COLO829 (cell line): ENCODE results near the gene PTH1R.
"Not testable (repeated sequence)": the region's sequence is repeated elsewhere in the genome, so short reads cannot be mapped to it uniquely, and the experiment has no call there.

ENCODE experiments used
- DNase-seq: peaks from one replicate; pipeline ENCODE4 v3.0.0; 2012; ENCODE audit warnings: low spot score

The PTH1R gene

DNA sequence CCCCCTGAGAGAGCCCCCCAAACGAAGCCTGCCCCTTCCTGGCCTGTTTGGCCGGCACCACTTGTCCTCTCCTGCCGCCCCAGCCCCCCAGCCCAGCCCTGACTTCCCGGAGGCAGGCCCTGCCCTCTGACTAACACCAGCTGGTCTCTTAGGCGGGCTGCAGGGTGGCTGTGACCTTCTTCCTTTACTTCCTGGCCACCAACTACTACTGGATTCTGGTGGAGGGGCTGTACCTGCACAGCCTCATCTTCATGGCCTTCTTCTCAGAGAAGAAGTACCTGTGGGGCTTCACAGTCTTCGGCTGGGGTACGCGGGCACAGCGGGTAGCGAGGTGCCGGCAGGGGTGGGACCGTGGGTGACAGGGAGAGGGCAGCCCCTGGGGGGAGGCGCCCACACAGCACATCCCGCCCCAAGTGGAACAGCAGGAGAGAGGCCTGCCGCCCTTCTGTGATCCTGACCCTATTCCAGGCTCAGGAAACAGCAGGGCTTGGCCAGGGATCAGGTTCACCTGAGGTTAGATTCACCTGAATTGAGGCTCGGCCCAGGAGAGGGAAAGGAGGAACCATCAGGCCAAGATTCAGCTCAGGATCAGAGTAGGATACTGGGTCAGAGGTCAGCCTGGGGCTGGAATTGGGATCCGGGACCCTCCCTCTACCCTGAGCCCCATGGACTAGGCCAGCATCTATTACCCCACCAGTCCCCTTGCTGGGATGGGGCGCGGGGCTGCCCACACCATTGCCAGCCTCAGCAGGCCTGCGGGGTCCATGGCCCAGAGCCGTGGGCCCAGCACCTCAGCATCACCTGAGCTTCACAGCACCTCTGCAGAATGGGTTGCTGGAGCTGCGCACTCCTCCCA lies 21.9 kb downstream of the PTH1R start:
- no peak for DNase-seq

DNA sequence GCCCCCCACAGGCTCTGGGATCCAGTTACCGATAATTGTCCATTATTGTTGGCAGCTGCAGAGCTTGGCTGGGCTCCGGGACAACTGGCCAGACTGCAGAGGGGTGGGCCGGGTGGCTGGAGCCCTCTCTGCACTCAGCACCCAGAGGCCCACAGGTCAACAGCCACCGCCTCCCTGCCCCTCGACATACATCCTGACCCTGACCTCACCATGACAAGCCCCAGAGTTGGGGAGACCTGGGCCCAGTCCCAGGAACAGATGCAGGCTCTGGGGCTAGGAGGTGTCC lies 22.4 kb downstream of the PTH1R start:
- DNase-seq: no peak

DNA sequence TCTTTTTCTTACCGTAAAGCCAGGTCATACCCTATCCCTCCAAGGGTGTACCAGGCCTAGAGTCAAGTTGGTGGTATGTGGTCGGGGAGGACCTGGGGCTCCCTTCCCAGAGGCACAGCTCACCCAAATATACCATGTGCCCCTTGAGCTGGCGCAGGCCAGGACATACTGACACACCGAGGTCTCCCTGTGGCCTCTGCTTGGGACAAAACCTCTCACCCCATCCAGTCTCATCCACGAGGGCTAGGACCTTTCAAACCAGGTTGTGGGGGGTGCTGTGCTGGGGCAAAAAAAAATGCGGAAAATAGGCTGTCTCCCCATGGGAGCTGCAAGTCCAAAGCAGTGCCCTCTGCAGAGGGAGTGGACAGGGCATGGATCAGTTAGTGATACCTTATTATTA lies 22.8 kb downstream of the PTH1R start:
- DNase-seq: no peak

DNA sequence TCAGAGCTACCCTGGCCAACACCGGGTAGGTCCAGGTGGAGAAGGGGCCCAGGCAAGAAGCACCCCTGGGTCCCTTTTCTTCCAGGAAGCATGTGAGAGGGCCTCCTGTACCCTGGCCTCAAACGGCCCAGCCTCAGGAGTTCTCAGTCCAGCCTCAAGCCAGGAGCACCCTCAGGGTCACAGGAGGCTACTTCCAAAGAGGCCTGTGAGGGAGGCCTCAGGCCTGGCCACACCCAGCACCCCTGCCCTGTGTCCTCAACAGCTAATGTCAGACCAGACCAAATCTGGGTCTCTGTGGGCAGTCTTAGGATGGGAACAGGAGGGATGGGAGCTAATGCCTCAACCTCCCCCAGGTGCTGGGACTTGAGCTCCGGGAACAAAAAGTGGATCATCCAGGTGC lies 23.5 kb downstream of the PTH1R start:
- DNase-seq: no peak

DNA sequence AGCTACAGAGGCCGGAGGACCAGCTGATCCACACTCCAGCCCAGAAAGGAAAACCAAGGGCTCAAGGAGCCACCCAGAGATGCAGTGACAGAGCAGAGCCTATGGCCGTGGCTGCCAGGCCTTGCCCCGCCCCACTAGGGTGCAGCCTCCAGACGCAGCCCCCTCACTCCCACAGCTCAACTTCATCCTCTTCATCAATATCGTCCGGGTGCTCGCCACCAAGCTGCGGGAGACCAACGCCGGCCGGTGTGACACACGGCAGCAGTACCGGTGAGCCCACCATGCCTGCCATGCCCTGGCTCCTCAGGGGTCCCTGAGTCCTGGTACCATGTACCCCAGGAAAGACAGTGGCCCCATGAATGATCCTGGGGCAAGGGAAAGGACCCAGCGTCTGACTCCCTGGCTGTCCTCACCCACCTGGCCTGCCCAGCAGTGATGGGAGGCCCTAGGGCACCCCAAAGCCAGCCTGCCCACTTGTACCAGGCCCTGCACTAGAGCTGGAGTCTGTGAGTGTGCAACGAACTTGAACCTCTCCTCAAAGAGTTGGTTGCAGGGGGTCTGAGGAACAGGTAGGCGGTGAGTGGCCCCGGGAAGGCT lies 24.2 kb downstream of the PTH1R start:
- DNase-seq: no peak

DNA sequence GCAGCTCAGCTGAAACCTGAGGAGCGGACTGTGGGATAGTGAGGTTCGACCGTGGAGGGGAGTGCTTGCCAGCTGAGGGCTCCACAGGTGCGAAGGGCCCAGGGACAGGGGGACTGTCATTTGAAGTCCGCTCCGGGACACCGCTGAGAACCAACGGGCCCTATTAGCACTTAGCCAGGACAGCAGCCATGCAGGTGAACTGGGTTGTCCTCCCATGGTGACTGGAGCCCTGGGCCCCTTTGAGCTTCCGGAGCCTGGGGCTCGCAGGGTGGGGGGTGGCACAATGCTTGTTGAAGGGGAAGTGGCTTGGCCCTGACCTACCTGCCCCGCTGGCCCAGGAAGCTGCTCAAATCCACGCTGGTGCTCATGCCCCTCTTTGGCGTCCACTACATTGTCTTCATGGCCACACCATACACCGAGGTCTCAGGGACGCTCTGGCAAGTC lies 24.7 kb downstream of the PTH1R start:
- no peak for DNase-seq

DNA sequence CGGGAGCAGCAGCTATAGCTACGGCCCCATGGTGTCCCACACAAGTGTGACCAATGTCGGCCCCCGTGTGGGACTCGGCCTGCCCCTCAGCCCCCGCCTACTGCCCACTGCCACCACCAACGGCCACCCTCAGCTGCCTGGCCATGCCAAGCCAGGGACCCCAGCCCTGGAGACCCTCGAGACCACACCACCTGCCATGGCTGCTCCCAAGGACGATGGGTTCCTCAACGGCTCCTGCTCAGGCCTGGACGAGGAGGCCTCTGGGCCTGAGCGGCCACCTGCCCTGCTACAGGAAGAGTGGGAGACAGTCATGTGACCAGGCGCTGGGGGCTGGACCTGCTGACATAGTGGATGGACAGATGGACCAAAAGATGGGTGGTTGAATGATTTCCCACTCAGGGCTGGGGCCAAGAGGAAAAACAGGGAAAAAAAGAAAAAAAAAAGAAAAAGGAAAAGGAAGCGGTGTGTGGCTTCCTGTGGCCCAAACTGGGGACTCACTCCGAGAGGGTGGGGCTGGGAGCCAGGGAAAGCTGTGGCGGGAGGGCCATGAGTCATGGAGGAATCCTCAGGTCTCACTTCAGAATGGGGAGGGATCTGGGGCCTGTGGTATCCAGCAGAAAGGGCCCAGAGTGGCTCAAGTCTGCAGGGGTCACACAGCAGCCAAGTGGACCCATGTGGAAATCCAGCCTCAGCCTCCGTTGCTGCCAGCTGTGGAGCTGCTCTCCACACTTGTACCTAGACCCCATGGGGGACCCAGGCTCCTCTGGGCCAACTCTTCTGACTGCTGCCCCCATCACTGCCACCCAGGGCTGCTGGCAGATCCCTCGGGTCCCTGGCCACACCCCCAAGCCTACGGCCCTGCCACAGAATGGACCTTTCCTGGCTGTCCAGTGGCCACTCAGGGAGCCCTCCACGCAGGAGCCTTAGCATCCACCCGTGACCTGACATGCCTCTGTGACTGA lies 26.1 kb downstream of the PTH1R start:
- DNase-seq: no peak

DNA sequence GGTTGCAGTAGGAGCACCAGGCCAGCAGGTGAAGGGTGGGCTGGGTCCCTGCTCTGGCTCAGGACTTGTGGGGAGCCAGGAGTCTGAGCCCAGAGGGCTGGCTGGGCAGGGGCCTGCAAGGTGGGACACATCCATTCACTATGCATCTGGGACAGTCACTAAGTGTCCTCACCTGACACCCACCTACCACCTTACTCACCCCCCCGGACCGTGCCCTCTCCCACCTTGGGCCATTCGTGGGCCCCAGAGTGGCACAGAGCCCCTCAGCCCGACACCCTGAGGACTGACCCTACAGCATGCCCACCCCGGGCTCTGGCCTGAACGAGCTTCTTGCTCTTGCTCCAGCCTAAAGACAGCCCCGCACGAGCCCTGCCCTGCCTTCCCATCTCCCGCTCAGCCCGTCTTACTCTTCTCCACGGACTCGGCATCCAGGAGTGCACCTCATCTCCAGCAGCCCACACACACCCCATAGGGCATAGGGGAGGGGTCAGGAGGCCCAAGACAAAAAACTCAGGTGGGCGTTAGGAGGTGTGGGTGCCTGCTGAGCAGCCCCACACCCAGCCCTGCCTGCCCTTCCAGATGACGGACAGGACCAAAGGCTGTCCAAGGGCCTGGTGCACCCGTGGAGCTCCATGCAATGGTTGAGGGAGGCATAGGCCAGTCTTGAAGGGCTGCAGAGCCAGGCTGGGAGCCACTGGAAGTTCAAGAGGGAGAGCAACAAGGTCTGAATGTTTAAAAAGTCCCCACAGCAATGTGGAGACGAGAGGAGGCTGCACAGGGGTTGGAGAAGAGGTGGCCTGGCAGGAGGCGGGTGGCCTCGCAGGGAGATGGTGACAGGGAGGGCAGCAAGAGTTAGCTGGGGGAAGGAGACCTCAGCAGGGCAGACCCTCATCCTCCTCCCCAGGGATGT lies 27.0 kb downstream of the PTH1R start:
- DNase-seq: no peak

DNA sequence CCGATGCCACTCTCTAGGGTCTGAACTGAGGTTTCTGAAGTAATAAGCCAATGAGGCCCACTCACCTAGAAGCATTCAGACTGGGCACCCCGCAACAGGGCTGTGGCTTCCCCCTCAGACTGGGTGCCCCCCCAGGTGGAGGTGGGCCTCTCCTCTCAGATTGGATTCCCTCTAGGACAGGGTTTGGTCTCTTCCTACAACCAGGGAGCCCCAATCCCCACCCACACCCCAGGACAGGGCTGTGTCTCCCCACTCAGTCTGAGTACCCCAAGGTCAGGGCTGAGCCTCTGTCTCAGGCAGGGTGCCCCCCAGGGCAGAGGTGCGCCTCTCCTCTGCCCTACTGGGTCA lies 27.7 kb downstream of the PTH1R start:
- DNase-seq: no peak

DNA sequence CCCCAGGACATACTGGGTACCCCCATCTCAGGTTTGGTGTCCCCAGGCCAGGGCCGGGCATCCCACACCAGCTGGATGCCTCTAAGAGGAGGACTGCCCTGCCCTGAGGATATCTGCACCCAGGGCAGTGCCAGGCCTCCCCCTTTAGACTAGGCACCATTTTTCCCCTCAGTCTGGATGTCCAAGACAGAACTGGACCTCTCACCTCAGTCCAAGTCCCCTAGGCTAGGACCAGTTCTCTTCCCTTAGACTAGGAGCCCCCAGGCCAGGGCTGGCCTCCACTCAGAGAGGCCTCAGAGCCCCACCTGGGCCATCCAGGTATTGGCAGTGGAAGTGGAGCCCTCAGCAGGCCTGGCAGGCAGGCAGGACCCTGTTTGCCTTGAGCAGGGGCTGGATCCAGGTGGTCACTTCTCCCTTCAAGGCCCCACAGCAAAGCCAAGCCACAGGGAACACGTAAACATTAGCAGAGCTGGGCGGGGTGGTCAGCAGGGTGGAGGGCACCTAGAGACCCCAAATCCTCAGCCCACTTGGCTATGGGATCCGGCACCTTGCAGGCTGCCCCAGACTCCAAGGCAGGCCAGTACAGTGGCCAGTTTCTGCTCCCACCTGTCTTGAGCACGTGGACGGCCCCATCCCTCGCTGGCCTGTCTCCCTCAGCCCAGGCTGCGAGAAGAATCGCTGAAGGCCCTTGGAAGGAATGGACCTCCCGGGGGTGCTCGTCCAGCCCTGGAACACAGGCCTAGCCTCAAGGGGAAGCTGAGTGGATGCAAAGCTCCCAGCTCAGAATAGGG lies 28.3 kb downstream of the PTH1R start:
- DNase-seq: no peak

DNA sequence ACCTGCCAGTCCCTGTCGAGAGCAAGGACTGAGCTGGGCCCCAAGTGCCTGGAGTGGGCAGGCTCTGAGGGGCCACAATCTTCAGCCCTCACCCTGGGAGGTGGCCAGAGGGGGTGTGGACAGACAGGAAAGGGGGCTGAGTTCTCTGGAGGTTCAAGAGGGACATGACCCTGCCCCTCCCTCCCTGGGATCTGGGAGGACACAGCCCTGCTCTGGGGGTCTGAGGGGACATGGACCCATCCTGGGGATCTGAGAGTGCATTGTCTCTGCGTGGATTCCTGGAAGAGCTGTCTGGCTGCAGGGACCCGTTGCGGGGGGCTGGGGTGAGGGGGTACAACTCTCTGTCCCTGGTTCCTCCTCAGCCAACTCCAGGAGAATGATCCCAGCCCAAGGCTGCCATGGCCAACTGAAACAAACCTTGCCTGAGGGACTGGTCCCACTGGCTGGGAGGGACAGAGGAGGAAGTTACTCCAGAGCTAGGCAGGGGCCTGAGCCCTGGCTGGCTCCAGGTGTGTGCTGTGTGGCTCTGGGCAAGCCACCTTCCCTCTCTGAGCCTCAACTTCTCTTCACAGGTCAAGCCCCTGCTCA lies 29.0 kb downstream of the PTH1R start:
- no peak for DNase-seq

DNA sequence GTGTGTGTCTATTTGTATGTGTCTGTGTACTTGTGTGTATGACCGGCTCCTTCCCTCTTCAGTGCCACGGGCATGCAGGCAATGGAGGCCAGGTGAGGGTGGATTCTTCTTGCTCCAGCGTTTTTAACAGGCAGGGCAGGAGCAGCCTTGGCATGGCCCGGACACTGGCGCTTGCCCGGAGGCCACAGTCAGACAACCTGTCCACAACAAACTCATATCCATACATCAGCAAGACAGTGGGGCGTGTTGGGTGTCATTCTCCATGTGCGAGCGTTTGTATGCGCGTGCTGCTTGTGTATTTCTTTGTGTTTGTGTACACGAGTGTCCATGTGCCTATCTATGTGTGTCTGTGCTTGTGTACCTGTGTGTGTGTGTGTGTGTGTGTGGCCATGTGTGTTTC lies 29.8 kb downstream of the PTH1R start:
- no peak for DNase-seq

DNA sequence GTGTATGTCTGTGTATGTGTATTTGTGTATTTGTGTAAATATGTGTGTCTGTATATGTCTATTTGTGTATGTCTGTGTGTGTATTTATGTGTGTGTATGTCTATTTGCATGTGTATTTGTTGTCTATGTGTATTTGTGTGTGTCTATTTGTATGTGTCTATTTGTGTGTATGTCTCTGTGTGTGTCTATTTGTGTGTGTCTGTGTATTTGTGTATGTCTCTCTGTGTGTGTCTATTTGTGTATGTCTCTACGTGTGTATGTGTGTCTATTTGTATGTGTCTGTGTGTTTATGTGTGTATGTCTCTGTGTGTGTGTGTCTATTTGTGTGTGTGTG lies 30.4 kb downstream of the PTH1R start:
- no peak for DNase-seq

DNA sequence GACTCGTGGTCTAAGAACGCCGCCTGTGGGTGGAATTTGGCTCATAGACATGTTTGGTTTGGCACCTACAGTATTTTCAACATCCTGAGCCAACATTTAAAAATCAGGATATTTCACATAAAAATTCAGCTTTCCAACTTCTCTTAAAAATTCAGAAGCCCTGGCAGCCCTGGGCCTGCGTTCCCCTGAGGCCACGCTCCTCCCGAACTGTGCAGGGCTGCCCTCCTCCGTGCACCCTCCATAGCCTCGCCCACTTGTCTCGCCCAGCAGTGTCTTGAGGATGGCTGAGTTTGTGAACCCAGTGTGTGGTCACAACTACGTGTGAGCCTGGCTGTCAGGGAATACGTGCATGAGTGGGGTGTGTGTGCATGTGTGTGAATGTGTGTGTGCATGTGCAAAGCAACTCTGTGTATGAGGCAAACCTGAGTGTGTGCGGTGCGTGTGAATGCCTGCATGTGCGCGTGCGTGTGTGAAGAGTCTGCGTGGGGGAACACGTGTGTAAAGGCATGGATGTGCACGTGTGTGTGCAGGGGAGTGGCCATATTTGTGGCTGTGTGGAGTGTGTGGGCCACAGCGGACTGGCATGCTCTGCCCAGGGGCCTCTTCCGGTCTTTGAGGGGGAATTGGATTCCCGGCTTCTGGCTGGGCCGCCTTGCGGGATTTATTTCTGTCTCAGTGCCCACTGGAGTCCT lies 30.9 kb downstream of the PTH1R start:
- DNase-seq: no peak

DNA sequence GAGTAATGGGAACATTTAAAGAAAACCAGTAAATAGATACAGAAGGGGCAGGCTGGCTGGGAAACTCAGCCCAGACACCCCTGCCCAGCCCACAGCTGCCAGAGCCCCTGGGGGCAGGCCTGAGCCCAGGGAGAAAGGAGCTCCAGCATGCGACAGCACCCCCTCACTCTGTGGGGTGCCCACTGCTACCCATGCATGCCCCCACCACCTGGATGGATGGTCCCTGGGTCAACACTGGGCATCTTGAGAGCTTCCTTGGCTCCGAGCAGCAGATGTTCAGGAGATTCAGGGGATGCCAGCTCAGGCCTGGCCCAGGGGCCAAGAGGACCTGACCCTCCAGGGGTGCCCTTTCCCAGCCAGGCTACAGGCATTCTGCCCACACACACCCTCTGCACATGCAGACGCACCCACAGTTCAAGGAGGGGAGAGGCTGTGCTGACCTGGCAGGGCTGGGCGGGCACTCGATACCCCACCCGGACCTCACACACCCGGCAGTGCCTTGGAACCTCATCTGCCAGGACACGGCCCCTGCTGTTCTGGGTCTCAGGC lies 31.5 kb downstream of the PTH1R start:
- DNase-seq: no peak

DNA sequence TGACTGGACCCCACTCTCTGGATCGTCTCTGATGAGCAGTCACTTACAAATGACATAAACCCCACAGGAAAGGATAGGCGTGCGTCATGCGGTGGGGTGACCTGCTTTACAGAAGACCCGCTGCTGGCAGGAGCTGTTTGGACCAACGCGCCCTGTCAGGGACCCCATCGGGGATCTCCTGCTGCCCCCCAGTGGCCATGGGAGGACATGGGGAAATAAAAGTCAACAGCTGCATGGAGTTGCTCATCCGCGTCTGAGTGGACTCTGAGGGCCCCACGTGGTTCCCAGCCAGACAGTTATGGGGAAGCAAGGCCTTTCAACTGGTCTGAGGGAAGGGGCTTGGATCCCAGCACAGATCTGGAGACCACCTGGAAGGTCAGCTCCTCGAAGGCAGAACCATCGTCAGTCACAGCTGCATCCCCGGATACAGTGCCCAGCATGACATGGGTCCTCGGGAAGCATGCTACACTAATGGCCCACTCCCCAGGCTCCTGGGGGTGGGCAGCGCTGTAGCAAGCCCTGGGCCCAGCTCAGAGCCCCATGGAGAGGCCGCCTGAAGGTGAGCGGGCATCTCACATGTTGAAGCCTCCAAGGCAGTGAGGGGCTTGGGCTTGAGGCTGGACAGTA lies 32.1 kb downstream of the PTH1R start:
- peak; percentile 90 for DNase-seq

DNA sequence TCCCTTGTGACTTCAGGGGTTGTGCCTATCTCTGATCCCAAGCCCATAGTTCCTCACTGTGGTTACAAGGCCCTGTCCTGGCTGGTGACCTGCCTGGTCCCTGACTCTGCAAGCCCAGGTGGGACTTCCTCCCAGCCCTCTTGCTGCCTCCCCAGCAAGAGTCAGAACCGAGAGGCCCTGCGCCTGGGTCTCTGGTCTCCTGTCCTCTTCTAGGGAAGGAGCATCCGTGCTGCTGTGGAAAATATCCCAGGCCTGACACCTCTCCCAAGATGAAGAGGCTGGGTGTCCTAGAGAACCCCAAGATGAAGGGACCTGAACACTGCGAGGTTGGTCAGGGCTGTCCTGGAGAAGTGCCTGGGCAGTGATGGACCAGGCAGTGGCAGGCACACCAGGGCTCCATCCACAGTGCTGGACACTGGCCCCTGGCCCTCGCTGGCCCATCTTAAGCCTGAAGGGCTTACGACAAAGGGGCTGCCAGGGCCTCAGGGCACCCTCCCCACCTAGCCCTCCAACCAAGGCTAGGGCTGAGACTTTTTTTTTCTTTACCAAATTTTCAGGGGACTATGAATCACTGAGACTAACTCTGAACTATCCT lies 32.7 kb downstream of the PTH1R start:
- no peak for DNase-seq

DNA sequence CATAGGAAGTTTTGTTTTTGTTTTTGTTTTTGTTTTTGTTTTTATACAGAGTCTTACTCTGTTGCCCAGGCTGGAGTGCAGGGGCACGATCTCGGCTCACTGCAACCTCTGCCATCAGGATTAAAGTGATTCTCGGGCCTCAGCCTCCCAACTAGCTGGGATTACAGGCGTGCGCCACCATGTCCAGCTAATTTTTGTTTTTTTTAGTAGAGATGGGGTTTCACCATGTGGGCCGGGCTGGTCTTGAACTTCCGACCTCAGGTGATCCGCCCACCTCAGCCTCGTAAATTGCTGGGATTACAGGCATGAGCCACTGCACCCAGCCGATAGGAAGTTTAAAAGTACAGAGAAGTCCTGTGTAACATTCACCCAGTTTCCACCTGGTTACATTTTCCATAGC lies 33.4 kb downstream of the PTH1R start:
- not testable (repeated sequence) for DNase-seq

DNA sequence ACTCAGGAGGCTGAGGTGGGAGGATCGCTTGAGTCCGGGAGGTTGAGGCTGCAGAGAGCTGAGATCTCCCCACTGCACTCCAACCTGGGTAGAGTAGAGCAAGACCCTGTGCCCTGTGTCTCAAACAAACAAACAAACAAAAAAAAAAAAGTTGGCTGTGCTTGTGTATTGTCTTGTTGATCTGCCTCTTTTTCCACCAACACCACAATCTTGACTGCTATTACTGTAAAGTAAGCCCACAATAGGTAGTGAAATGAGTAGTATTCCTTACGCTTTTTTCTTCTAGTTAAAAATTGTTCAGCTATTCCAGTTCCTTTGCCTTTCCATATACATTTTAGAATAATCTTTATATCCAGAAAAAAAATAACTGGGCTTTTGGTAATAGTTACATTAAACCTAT lies 35.5 kb downstream of the PTH1R start:
- no peak for DNase-seq
